WERI-Rb-1 (cell line): ENCODE measurements around the gene LIN7C.

ENCODE experiments used
- DNase-seq: peaks from one replicate; pipeline ENCODE4 v3.0.0-alpha.2; 2020
- H3K27ac ChIP-seq: fragments of 250-450 bp; sonication (Bioruptor Pico); 2 replicates; pipeline ENCODE4 v1.5.1; 2020; ENCODE audit warnings: mild to moderate bottlenecking, moderate library complexity
- H3K27me3 ChIP-seq: fragments of 250-450 bp; sonication (Bioruptor Pico); 2 replicates; pipeline ENCODE4 v1.5.1; 2021; ENCODE audit warnings: mild to moderate bottlenecking, low read depth, moderate library complexity; ENCODE audit not compliant: insufficient read depth, severe bottlenecking
- H3K36me3 ChIP-seq: fragments of 250-450 bp; sonication (Bioruptor Pico); 2 replicates; pipeline ENCODE4 v1.5.1; 2020; ENCODE audit warnings: mild to moderate bottlenecking, moderate library complexity
- H3K4me3 ChIP-seq: 2 replicates; pipeline ENCODE4 v1.5.1; 2011; ENCODE audit warnings: low read depth, mild to moderate bottlenecking, control low read depth, low read length
- H3K9me3 ChIP-seq: fragments of 250-450 bp; sonication (Bioruptor Pico); 2 replicates; pipeline ENCODE4 v1.5.1; 2021; ENCODE audit warnings: mild to moderate bottlenecking, moderate library complexity; ENCODE audit not compliant: severe bottlenecking
- CTCF ChIP-seq: IDR thresholded peaks from 2 replicates; pipeline ENCODE4 v1.5.1; 2011; ENCODE audit warnings: low read depth, mild to moderate bottlenecking, control low read depth, inconsistent platforms, low read length

The LIN7C gene

DNA sequence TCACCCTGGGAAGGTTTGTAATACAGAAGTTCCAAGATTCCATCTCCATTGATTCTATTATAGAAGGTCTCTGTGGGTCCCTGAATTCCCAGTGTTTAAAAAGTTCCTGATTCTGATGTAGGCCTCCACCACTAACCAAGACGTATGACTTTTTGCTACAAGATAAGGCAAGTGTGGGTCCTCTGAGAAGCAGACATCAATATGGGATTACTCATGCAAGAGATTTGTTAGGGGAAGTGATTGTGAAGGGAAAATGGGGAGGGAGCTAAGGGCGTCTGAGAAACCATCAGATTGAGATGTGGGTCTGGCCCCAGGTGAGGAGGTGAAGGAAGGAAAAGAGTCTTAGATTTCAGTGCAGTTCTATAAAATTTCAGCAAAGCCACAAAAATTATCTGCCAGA lies 23.8 kb downstream of the LIN7C start:
- Histone ChIP-seq H3K9me3 (no peaks in the 10 kb centered on the region), H3K27me3 (no peaks in the 10 kb centered on the region), H3K27ac (no peak overlapping the region), H3K36me3 (no peaks in the 10 kb centered on the region), H3K4me3 (no peak overlapping the region)
- no peak for DNase-seq
- TF ChIP-seq CTCF, result no peak

DNA sequence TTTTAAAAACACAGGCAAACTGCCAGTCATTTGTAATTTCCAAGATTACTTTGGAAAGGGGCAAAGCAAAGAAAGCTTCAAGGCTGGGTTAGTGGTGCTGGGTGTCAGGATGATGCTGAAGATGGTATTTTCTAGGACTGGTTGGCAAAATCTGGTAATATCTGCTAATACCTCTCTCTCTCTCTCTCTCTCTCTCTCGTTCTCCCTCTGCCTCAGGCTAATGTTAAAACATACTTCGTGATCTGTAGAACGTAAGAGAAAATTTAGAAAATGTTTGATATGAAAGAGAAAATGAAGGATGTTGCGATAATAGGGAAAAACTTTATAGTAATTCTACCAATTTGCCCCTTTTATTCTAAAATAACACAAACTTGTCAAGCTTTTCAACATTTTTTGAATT lies 24.6 kb downstream of the LIN7C start:
- H3K27me3 ChIP-seq, result no peaks in the 10 kb centered on the region
- H3K36me3 ChIP-seq, result no peaks in the 10 kb centered on the region
- TF ChIP-seq CTCF, result no peak
- no peak for DNase-seq
- no peaks in the 10 kb centered on the region for H3K9me3 ChIP-seq
- no peak overlapping the region for H3K4me3 ChIP-seq
- H3K27ac ChIP-seq, result no peak overlapping the region

DNA sequence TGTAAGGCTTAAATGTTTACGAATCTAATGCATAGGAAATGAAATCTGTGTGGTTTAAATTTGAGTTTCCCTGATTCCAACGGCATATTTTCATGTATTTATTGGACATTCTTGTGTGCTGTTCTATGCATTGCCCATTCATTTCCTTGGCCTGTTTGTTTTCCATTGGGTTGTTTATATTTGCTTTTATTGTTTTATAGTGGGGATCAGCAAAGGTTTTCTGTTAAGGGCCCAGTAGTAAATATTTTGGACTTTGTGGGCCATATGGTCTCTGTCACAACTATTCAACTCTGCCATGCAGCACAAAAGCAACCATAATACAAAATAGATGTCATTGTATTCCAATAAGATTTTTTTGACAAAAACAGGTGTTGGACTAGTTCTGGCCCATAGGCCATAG lies 28.7 kb downstream of the LIN7C start:
- Histone ChIP-seq H3K27me3 (no peaks in the 10 kb centered on the region), H3K4me3 (no peak overlapping the region), H3K9me3 (no peaks in the 10 kb centered on the region), H3K36me3 (no peaks in the 10 kb centered on the region), H3K27ac (no peak overlapping the region)
- no peak for TF ChIP-seq CTCF
- no peak for DNase-seq

DNA sequence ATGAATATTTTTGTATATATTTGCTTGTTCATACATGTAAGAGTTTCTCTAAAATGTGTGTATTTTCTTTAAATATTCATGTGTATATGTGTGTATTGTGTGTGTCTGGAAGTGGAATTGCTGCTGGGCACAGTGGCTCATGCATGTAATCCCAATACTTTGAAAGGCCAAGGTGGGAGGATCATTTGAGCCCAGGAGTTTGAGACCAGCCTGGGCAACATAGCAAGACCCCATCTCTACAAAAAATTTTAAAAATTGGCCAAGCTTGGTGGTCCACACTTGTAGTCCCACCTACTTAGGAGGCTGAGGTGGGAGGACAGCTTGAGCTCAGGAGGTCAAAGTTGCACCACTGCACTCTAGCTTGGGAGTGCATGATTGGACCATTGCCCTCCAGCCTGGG lies 29.3 kb downstream of the LIN7C start:
- TF ChIP-seq CTCF, result no peak
- Histone ChIP-seq H3K4me3 (no peak overlapping the region), H3K27ac (no peak overlapping the region), H3K36me3 (no peaks in the 10 kb centered on the region), H3K9me3 (no peaks in the 10 kb centered on the region), H3K27me3 (no peaks in the 10 kb centered on the region)
- DNase-seq, result no peak

DNA sequence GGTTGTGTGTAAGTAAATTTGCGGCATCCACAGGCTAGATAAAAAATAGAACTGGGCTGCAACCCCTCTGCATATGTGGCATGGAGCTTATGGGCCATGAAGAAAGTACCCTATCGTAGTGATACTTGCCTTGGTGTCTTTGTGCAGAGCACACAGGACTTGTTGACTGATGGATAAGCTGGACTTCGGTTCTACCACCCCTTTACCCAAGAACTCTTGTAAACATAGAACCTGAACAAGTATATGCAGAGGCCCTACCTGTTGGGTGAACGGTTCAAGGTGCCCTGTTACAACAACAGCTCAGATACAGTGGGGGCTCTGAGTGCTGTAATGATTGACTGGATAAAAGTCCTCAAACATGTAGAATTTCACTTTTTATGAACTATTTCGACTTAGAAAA lies 30.9 kb downstream of the LIN7C start:
- Histone ChIP-seq H3K27ac (no peak overlapping the region), H3K27me3 (no peaks in the 10 kb centered on the region), H3K4me3 (no peak overlapping the region), H3K9me3 (no peaks in the 10 kb centered on the region), H3K36me3 (no peaks in the 10 kb centered on the region)
- DNase-seq, result no peak
- TF ChIP-seq CTCF, result no peak

- Histone ChIP-seq H3K36me3 (no peaks in the 10 kb centered on the region), H3K9me3 (no peaks in the 10 kb centered on the region), H3K27ac (no peak overlapping the region), H3K27me3 (no peaks in the 10 kb centered on the region), H3K4me3 (no peak overlapping the region)
- no peak for TF ChIP-seq CTCF
- no peak for DNase-seq
Measured at GRCh38 chr11:27473017-27473406, 33.6 kb downstream of the LIN7C start.
